Activated CD4-positive, alpha-beta T cell treated with anti-CD3 and anti-CD28 coated beads for 1 hour (primary cell): Measurements from ENCODE around the gene KRT73.

Source experiments
- DNase-seq: peaks from one replicate; pipeline ENCODE4 v3.0.0-alpha.2; 2020

The KRT73 gene

DNA sequence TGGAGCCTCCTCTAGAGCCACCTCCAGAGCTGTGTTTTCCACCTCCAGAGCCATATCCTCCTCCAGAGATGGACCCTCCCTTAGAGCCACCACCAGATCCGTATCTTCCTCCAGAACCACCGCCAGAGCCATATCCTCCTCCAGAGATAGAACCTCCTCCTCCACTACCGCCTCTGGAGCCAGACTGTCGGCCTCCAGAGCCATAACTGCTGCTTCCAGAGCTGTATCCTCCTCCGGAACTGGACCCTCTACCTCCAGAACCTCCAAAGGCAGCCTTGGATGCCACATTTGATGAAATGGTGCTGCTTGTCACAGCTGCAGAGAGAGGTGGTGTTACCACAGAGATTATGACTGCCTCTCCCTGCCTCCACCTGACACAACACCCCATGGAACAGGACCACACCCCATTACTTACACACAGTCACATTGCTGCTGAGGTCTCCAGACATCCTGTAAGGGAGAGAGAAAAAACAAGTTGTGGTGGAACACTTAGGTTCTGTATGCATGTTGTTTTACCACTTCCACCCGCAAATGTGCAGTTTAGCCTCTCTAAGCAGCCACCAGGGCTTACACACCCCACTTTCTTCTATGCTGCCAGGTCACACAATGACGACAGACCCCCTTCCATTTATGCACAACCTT, 26.9 kb upstream of the KRT73 start:
- no peak for DNase-seq

- no peak for DNase-seq
Measured at GRCh38 chr12:52644078-52644415, 25.7 kb upstream of the KRT73 start.

DNA sequence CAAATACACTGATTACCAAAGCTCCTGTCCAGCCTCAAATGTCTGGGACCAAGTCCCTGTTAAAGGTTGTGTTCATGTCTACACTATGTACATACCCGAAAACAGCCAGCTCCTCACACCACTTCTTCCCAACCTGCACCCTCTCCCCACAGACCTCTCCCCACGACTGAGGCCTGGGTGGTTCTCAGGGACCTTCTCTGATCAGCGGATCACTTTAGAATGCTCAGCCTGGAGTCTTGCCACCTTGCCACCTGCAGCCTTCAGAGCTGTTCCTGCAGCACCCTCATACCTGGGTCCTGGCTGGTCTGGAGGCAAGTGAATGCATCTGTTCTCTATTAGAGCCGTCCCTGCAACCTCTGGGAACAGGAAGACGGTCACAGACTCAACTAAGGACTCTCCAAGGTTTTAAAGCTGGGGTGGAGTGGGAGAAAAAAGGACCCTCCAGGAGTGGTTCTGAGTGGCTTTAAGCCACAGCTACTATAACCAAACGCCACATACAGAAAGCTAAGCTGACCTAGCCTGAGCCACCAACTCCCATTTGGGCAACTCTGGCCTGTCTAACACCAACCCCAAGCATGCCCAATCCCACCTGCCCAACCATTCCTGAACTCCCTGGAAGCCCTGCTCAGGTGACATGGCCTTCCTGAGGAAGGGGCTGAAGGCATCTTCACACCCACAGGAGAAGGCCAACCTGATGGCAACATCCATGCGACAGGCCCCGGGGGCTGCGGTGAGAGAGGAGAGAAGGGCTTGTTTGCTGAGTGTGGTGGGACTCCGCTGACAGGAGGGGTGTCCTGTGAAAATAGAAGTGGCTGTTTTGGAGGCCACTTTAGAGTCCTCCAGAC, 25.1 kb upstream of the KRT73 start:
- no peak for DNase-seq

DNA sequence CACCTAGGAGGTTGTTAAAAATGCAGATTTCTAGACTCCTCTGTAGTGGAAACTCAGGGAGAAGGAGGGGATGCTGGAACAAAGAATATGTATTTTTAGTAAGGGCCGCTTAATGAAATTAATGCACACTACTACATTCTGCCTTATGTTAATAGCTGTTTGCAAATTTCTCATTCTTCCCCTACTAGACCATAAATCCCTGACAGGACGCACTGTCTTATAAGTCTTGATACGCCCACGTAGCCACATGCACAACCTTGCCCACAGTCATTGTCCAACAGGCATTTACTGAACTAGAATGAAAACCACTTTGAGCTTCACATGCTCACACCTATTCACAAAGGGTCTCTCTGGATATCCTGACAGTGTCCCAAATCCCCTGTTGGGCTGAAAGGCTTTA, 23.1 kb upstream of the KRT73 start:
- DNase-seq: no peak

DNA sequence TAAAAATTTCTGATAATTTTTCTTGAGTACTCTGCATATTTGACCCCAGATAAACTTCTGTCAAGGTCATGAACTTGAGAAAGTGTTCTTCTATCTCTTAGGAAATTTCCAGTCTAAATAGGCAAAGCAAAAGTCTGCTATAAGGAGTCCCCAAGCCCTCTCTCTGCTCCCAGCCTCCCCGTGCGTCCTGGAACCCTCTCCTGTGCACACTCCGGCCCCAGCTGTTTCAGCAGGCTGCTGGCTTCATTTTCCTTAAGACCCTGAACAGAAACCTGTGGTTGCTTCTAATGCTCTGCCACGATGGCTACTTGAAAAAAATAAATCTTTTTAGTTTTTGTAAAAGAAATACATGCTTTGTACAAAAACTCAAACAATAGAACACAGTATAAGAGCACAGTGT, 18.9 kb upstream of the KRT73 start:
- DNase-seq: no peak

DNA sequence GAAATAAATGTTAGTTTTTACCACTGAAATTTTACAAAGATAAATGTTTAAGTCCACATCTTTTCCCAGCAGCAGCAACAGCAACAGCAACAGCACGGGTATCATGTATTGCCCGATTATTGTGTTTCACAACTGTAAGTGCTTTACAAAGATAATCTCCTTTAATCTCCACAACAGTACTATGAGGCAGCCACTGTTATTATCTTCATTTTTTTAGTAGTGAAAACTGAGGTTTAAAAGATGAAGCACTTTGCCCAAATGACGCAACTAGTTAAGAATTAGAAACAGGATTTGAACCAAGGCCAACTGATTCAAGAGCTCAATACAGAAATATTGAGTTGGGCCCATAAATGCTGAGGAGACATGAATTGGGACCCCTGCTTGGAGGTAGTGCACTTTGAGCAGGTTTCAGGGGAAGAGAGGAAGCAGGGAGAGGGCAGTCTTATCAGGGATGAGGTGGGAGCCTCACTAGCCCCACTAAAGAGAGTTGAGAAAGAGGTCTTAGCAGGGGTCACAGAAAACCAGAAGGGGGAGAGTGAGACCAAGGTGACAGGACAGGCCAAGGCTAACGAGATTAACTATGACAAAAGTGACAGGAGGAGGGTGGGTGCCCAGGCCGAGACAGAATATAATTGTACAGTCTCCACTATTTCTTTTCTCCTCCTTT, 18.4 kb upstream of the KRT73 start:
- DNase-seq: no peak

DNA sequence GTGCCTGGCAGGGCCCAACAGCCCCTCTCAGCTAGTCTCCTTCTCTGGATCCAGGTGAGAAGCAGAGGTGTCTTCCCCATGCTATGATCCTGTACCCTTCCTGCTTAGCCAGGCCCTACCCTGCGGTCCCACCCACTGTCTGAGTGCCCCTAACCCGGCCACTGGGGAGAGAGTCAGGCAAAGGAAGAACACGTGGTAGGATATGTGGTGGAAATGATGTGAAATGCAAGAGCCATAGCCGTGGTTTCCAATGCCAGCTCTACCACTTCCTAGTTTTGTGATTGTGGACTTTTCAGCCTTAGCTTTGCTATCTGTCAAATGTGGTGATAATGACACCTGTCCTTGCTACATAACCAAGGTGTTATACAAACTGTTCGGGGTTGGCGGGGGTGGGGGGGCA, 17.8 kb upstream of the KRT73 start:
- DNase-seq: peak; percentile 4

DNA sequence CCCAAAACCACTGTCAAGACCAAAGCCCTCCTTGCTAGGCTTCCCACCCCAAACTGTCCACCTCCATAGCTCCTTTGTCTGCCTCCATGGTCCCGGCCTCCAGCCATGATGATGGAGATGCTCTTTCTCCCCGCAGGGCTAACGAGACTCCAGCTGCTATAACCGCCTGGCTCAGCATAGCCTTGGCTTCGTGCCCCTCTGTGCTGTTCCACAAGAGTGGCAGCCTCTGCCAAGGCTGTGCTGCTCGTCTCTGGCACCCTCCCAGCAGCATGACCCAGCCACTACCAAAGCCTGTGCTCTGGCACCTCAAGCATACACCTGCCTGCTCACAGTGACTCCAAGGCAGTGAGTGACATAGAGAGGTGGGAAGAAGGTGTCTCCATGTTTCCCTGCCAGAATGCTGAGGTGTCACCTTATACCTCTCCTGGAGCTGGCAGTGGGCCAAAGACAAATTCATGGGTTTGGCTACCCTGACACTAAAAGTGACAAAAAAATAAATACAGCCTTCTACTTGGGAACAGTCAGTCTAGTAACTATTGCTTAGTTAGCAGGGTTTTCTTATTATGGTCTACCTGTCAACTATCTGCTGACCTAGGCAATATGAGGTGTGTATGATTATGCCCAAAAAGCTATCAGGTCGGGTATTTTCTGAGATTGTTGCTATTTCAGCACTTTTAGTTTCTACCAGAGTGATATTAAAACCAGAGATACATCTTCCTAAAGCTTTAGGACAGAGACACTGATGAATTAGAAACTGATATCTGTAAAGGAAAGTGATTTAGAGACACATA, 16.1 kb upstream of the KRT73 start:
- DNase-seq: peak; percentile 2

DNA sequence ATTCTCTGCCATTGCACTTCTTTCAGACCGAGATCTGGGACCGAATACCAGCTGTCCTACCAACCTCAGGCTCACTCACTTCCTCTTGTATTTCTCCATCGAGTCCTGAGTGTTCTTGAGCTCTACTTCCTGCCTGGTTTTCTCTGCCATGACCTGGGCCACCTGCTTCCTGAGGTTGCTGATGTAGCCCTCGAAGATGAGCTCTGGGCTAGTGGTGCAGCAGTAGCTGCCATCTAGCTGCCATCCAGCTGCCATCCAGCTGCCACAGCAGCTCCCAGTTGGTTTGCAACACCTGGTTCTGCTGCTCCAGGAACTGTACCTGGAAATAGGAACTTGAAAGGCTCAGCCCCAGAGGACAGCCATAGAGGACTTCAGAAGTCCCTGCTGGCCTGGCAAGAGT, 15.0 kb upstream of the KRT73 start:
- DNase-seq: peak; percentile 7

GRCh38 chr12:52632656-52633055, 14.3 kb upstream of the KRT73 start:
- no peak for DNase-seq

- DNase-seq: peak; percentile 2
Measured at GRCh38 chr12:52631676-52632459, 13.5 kb upstream of the KRT73 start.

DNA sequence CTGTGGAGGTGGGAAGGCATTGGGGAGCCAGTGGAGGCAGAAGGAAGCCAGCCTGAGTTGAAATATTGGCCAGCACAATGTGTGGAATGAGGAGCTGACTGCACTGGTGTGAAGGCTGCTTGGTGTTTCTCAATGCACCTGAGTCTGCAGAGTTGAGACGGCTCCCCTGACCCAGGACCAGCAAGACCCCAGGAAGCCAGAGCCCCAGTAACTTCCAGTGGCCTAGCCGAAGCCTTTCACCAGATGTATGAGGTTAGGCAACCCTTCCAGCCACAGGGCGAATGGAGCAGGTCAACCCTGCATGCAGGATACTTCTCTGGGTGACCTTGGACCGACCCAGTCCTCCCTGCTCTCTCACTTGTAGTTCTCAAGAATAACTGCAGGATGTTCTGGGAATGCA, 12.9 kb upstream of the KRT73 start:
- DNase-seq: peak; percentile 4

DNA sequence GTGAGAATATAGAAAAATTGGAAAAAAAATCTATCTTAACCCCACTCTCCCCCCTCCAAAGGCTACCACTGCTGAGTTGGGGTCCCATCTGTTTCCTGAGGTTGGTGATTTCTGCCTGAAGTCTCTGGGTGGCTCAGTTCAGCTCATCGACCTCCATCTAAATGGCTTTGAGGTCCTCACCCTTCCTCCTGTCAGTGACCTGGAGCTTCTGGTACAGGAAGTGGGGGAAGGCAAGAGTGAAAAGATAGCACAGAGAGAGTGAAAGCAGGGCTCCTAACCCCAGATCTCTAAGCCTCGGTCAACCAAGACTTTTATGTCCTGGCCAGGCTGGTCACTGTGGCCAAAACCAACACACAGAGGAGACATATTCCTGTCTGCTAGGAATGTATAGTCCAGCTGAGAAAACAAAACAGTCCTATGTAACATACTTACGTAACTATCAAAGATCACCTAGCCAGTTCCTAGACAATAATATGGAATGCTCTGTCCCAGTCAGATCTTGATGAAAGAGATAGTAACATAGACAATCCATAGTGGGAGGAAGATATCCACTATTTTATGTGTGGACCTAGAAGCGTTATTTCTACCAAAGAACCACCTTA, 12.3 kb upstream of the KRT73 start:
- peak; percentile 4 for DNase-seq

- DNase-seq: peak; percentile 5
Measured at GRCh38 chr12:52630008-52630500, 11.7 kb upstream of the KRT73 start.

DNA sequence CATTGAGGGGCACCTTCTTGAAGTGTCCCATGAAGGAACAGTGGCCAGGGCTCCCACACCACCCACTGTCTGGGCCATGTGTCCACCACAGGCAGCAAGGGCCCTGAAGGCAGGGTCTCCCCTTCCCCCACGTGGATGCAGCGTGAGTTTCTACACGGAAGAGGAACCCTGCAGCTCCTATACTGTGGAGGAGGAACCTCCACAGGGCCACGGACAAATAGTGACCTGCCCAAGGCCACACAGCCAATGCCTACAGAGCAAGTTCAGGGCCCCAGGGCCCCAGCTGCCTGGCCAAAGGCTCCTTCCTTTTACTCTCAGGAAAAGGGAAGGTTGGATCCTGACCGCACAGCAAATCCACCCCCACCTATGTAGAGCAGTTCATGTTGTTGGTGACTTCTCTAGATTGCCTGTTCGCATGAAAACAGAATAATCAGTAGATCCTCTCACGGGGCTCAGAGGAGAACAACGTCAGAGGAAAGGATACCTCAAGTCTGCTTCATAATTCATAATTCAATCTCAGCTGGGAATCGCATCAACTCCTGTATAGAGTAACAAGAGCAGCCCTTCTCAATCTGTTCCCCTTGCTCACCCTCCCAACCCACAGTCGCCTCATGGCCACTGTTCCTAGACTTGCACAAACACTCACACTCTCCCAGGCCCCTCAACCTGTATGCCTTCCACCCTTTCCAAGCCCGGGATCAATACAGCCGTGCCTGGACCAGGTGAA, 11.1 kb upstream of the KRT73 start:
- peak; percentile 4 for DNase-seq

DNA sequence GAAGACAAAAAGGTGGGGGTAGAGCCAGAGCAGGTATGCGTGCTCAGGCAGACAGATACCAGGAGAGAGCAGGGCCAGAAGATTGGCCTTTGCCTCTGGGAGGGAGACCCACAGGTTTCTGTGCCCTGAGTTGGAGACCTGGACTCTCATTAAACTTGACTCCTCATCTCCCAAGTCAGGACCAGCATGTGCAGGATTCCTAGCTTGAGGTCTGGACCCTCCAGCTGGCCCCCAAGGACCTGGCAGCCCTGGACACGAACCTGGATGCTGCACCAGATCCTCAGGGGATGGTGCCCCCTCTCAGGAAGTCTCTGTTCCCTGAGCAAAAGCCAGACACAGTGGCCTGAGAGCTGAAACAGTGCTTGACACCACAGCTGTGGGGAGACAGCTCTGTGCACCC, 10.5 kb upstream of the KRT73 start:
- DNase-seq: no peak

GRCh38 chr12:52628111-52628507, 9.8 kb upstream of the KRT73 start:
- DNase-seq: no peak

GRCh38 chr12:52627395-52628110, 9.2 kb upstream of the KRT73 start:
- no peak for DNase-seq

- no peak for DNase-seq
Measured at GRCh38 chr12:52622349-52622748, 4.0 kb upstream of the KRT73 start.

DNA sequence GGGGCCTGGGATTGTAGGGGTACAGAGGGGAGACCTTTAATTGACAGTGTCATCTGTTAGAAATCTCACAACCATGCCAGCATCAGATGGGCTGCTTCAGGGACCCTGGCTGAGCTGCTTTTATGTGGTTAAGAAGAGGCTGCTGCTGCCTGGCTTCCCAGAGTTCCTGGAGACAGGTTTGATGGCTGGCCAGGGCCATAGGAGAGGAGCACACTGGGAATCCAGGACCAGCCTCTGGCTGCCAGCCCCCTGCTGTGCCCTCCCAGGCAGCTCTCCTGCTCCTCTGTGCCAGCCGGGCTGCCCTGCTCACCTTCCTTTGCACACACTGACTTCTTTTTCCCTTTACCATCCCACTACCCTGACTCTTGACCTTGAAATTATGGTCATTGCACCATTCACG, 507 bp upstream of the KRT73 start:
- no peak for DNase-seq

DNA sequence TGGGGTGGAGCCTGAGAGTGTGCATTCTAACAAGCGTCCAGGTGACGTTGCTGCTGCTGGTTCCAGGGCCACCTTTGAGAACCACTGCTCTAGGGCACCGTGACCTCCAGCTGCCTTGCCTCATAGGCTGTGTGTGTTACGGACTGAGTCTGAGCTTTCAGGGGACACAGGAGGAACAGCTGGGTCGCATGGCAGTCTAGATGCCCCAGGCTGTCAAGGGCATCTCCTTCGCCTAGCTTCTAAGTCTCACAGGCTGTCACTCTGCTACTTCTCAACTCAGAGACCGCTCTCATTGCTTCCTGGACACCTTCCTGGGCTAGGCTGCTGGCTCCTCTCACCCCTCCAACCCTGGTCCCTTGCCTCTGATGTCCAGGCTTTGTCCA, 965 bp downstream of the KRT73 start:
- DNase-seq: no peak
